GM12878 (cell line): ENCODE results near the gene IL17RB. TPM values are rescaled to one million over a fixed set of nuclear protein-coding genes. Genes with fewer than 3 reads are reported as not detected.

Source experiments
- ATAC-seq: fragments of 200-7000 bp; cut with Tn5 transposase; 3 replicates; pipeline ENCODE4 v1.9.1; 2020; ENCODE audit warnings: mild to moderate bottlenecking, moderate library complexity
- BruUV-seq: library from RNA; stranded (reverse); fragments of 400-500 nt; replicated peaks from 2 replicates; lab custom pipeline; 2021; lab: Mats Ljungman, UMichigan
- CTCF ChIA-PET: fragments of 300-600 bp; sonication (Branson Sonifier 250); formaldehyde crosslinking; extraction: SDS; loops from one replicate; lab custom pipeline; 2021; ENCODE audit warnings: inconsistent platforms; lab: Yijun Ruan, JAX
- POLR2A ChIA-PET: fragments of 350-600 bp; formaldehyde crosslinking; extraction: SDS; loops from one replicate; lab custom pipeline; 2021; ENCODE audit warnings: inconsistent platforms; lab: Charles Lee
- RAD21 ChIA-PET: fragments of 300-600 bp; sonication (Branson Sonifier 250); formaldehyde crosslinking; loops from one replicate; lab custom pipeline; 2023; ENCODE audit warnings: antibody characterized with exemption; ENCODE audit not compliant: unreplicated experiment; lab: Charles Lee
- SMC1A ChIA-PET: fragments of 300-600 bp; sonication (Branson Sonifier 250); formaldehyde crosslinking; loops from one replicate; lab custom pipeline; 2023; ENCODE audit not compliant: unreplicated experiment, uncharacterized antibody; lab: Charles Lee
- DNase-seq: peaks from one replicate; pipeline ENCODE4 v3.0.0-alpha.2; 2011; ENCODE audit warnings: low read depth, low spot score
- FAIRE-seq: peaks from 3 replicates; lab custom pipeline; 2011; peaks lifted over from hg19 to GRCh38; lab: Jason Lieb, UNC
- H2AFZ ChIP-seq: 2 replicates; pipeline ENCODE4 v1.6.0; 2011; ENCODE audit warnings: low read depth, low read length, control low read depth; ENCODE audit not compliant: control insufficient read depth
- H3K27ac ChIP-seq: 2 replicates; pipeline ENCODE4 v1.5.1; 2011; ENCODE audit warnings: control low read depth; ENCODE audit not compliant: control insufficient read depth, insufficient read depth
- H3K27me3 ChIP-seq, 2 experiments: replicated peaks in 1 of 2; 2 replicates each; pipeline versions ENCODE4 v1.6.0 to v1.6.1; 2011; ENCODE audit warnings: low read length in 1 of 2; ENCODE audit not compliant: control insufficient read depth in 2 of 2, insufficient read depth in 2 of 2
- H3K36me3 ChIP-seq, 2 experiments: 2 replicates each; pipeline ENCODE4 v1.5.1; 2011; ENCODE audit warnings: low read length in 1 of 2; ENCODE audit not compliant: control insufficient read depth in 2 of 2, insufficient read depth in 2 of 2
- H3K4me1 ChIP-seq: 2 replicates; pipeline ENCODE4 v1.6.1; 2011; ENCODE audit warnings: mild to moderate bottlenecking, low read length, moderate library complexity, mixed read lengths; ENCODE audit not compliant: control insufficient read depth, insufficient read depth
- H3K4me2 ChIP-seq: 2 replicates; pipeline ENCODE4 v1.6.0; 2011; ENCODE audit warnings: control low read depth; ENCODE audit not compliant: control insufficient read depth, insufficient read depth
- H3K4me3 ChIP-seq: fragments of 200-600 bp; sonication (generic); 2 replicates; pipeline ENCODE4 v1.5.1; 2016
- H3K79me2 ChIP-seq: 2 replicates; pipeline ENCODE4 v1.6.0; 2011; ENCODE audit warnings: low read length; ENCODE audit not compliant: control insufficient read depth, insufficient read depth
- H3K9ac ChIP-seq: 2 replicates; pipeline ENCODE4 v1.8.0; 2011; ENCODE audit warnings: low read length, control low read depth, mixed read lengths; ENCODE audit not compliant: control insufficient read depth, insufficient read depth
- H3K9me3 ChIP-seq: replicated peaks from 3 replicates; pipeline ENCODE4 v1.5.1; 2011; ENCODE audit warnings: mild to moderate bottlenecking, low read length; ENCODE audit not compliant: control insufficient read depth, insufficient read depth
- H4K20me1 ChIP-seq: 2 replicates; pipeline ENCODE4 v1.6.0; 2011; ENCODE audit not compliant: control insufficient read depth, insufficient read depth
- ATF7 ChIP-seq: fragments of 450-650 bp; IDR thresholded peaks from 2 replicates; pipeline ENCODE4 v1.6.1; 2016; ENCODE audit warnings: low read depth, mild to moderate bottlenecking
- KAT2A ChIP-seq: conservative IDR thresholded peaks from 2 replicates; pipeline ENCODE4 v1.6.1; 2011; ENCODE audit warnings: low read depth, low read length; ENCODE audit not compliant: control insufficient read depth
- NR2F1 ChIP-seq: fragments of 450-650 bp; conservative IDR thresholded peaks from 2 replicates; pipeline ENCODE4 v1.6.1; 2017; ENCODE audit warnings: mild to moderate bottlenecking
- PML ChIP-seq: IDR thresholded peaks from 2 replicates; pipeline ENCODE4 v1.6.1; 2012; ENCODE audit warnings: low read length, inconsistent platforms
- SMAD5 ChIP-seq: IDR thresholded peaks from 2 replicates; pipeline ENCODE4 v1.6.1; 2016; ENCODE audit warnings: antibody characterized with exemption, low read depth
- SREBF1 ChIP-seq: IDR thresholded peaks from 2 replicates; pipeline ENCODE4 v1.6.1; 2012; ENCODE audit warnings: mild to moderate bottlenecking, low read length
- WGBS: methylation state at CpG from one replicate; pipeline ENCODE4 v1.1.6; 2016; ENCODE audit warnings: low lambda C conversion rate; ENCODE audit not compliant: insufficient replicate concordance, insufficient coverage; ENCODE audit errors: missing lambda C conversion rate; 5-methylcytosine and 5-hydroxymethylcytosine counted together
- in situ Hi-C: fragments of 300-500 bp; cut with MboI; formaldehyde crosslinking; loops from 9 replicates; pipeline ENCODE4 v1.14.3; 2018; ENCODE audit warnings: mixed read lengths
- intact Hi-C: fragments of 100-400 bp; cut with micrococcal nuclease; formaldehyde crosslinking; loops from one replicate; pipeline ENCODE4 v1.14.2; 2022; ENCODE audit not compliant: unreplicated experiment
- polyA plus RNA-seq, 11 experiments: library from polyadenylated mRNA; depleted of rRNA in 4 of 11; unstranded in 6 of 11; stranded (reverse) in 5 of 11; fragments of >200 nt; fragmentation: Nextera tagmentation in 4 of 11; fragmentation: Illumina TruSeq in 1 of 11; extraction: Ambion mirVana in 4 of 11; extraction: Trizol in 1 of 11; gene quantifications; 1 replicate in 1 of 11; 2 replicates in 10 of 11; pipeline versions ENCODE4 v1.2.1 to v1.2.3, GENCODE V29; 2011 to 2016; ENCODE audit warnings: inconsistent platforms in 2 of 11, missing spikeins in 2 of 11, low read depth in 1 of 11
- total RNA-seq, 4 experiments: library from RNA; depleted of rRNA in 3 of 4; stranded (reverse); fragments of >200 nt in 3 of 4; fragmentation: Illumina TruSeq in 1 of 4; extraction: Trizol in 1 of 4; gene quantifications; 2 replicates each; pipeline versions ENCODE4 v1.2.1 to v1.2.3, GENCODE V29; 2013 to 2021
- TF ChIP-seq, protein P1 (sequence below): IDR thresholded peaks from 2 replicates; pipeline ENCODE4 v1.6.1; 2012; ENCODE audit warnings: low read depth, low read length, improper control_type of control experiment
- TF ChIP-seq, protein P2 (sequence below): fragments of 450-650 bp; formaldehyde crosslinking; IDR thresholded peaks from 2 replicates; pipeline ENCODE4 v1.4.0; 2020; ENCODE audit warnings: mild to moderate bottlenecking, moderate library complexity
- TF ChIP-seq, protein P3 (sequence below): IDR thresholded peaks from 2 replicates; pipeline ENCODE4 v1.6.1; 2011; ENCODE audit warnings: low read depth, low read length, improper control_type of control experiment, borderline replicate concordance
- TF ChIP-seq, protein P4 (sequence below): IDR thresholded peaks from 2 replicates; pipeline ENCODE4 v1.6.1; 2011; ENCODE audit warnings: low read depth, mild to moderate bottlenecking, low read length, moderate library complexity, borderline replicate concordance; ENCODE audit errors: extremely low read depth
- TF ChIP-seq, protein P5 (sequence below): fragments of 450-650 bp; IDR thresholded peaks from 2 replicates; pipeline ENCODE4 v1.6.1; 2017; ENCODE audit warnings: mild to moderate bottlenecking
- TF ChIP-seq, protein P6 (sequence below): IDR thresholded peaks from 2 replicates; pipeline ENCODE4 v1.6.1; 2011; ENCODE audit warnings: borderline replicate concordance, low read depth, mild to moderate bottlenecking, moderate library complexity, mixed read lengths, low read length; ENCODE audit not compliant: insufficient read depth; ENCODE audit errors: extremely low read length
- TF ChIP-seq, protein P7 (sequence below): fragments of 450-650 bp; IDR thresholded peaks from 2 replicates; pipeline ENCODE4 v1.6.1; 2017; ENCODE audit warnings: antibody characterized with exemption, mild to moderate bottlenecking, moderate library complexity

IL17RB gene
- total and polyA plus RNA-seq, 10 of the 15 experiments (the other 5 are each of a cell fraction or from before 2014, with no cell fraction given): 1.9 to 17.2 (median 2.9) TPM

DNA sequence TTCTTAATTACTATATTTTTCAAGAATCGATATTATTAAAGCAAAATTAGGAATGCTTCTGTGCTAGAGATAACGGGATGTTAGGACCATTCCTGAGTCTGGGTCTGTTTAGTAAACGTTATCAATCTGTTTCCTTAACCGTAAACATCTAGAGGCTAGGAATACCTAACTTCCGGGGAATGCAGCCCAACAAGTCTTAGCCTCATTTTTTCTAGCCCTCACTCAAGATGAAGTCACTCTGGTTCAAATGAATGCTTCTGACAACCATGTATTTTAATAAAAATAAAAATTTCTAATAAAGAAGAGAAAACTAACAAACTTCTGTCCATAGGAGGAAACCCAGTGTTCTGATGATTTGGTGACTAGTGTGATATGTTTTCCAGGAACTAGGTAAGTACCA lies 56.3 kb downstream of the IL17RB start:
- Histone ChIP-seq H3K9ac (no peak overlapping the region), H4K20me1 (no peaks in the 10 kb centered on the region), H3K4me3 (no peak overlapping the region), H3K9me3 (no peaks in the 10 kb centered on the region; the same call in 2 of the 3 replicates), H3K4me2 (no peak overlapping the region), H3K27ac (no peak overlapping the region), H2AFZ (no peak overlapping the region), H3K79me2 (no peaks in the 10 kb centered on the region), H3K4me1 (no peaks in the 10 kb centered on the region), H3K27me3 (no peaks in the 10 kb centered on the region), H3K36me3 (no peaks in the 10 kb centered on the region)
- POLR2A ChIA-PET: no interaction called here
- SMC1A ChIA-PET: no interaction called here
- WGBS: 35% methylated on average over 5 of the region's 5 CpGs
- DNase-seq (no peak), FAIRE-seq (no peak), ATAC-seq (no peak)
- no TSS peak for BruUV-seq
- RAD21 ChIA-PET: no interaction called here
- intact Hi-C loops (no loop called here), in situ Hi-C loops (no loop called here)
- CTCF ChIA-PET: interaction anchor here (0.7 kb wide), 1 partner anchor 471 kb away, joined by 3 read pairs; no protein-coding TSS in a partner anchor
- TF ChIP-seq, protein P1, sequence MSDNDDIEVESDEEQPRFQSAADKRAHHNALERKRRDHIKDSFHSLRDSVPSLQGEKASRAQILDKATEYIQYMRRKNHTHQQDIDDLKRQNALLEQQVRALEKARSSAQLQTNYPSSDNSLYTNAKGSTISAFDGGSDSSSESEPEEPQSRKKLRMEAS: no peak
- TF ChIP-seq, protein P2, sequence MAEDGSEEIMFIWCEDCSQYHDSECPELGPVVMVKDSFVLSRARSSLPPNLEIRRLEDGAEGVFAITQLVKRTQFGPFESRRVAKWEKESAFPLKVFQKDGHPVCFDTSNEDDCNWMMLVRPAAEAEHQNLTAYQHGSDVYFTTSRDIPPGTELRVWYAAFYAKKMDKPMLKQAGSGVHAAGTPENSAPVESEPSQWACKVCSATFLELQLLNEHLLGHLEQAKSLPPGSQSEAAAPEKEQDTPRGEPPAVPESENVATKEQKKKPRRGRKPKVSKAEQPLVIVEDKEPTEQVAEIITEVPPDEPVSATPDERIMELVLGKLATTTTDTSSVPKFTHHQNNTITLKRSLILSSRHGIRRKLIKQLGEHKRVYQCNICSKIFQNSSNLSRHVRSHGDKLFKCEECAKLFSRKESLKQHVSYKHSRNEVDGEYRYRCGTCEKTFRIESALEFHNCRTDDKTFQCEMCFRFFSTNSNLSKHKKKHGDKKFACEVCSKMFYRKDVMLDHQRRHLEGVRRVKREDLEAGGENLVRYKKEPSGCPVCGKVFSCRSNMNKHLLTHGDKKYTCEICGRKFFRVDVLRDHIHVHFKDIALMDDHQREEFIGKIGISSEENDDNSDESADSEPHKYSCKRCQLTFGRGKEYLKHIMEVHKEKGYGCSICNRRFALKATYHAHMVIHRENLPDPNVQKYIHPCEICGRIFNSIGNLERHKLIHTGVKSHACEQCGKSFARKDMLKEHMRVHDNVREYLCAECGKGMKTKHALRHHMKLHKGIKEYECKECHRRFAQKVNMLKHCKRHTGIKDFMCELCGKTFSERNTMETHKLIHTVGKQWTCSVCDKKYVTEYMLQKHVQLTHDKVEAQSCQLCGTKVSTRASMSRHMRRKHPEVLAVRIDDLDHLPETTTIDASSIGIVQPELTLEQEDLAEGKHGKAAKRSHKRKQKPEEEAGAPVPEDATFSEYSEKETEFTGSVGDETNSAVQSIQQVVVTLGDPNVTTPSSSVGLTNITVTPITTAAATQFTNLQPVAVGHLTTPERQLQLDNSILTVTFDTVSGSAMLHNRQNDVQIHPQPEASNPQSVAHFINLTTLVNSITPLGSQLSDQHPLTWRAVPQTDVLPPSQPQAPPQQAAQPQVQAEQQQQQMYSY (CRISPR knock-in tag): no peak
- TF ChIP-seq NR2F1 (no peak), SMAD5 (no peak), KAT2A (no peak), ATF7 (no peak), PML (no peak), SREBF1 (no peak)
- TF ChIP-seq, protein P3, sequence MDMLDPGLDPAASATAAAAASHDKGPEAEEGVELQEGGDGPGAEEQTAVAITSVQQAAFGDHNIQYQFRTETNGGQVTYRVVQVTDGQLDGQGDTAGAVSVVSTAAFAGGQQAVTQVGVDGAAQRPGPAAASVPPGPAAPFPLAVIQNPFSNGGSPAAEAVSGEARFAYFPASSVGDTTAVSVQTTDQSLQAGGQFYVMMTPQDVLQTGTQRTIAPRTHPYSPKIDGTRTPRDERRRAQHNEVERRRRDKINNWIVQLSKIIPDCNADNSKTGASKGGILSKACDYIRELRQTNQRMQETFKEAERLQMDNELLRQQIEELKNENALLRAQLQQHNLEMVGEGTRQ: no peak
- TF ChIP-seq, protein P4, sequence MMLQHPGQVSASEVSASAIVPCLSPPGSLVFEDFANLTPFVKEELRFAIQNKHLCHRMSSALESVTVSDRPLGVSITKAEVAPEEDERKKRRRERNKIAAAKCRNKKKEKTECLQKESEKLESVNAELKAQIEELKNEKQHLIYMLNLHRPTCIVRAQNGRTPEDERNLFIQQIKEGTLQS: no peak
- TF ChIP-seq, protein P5, sequence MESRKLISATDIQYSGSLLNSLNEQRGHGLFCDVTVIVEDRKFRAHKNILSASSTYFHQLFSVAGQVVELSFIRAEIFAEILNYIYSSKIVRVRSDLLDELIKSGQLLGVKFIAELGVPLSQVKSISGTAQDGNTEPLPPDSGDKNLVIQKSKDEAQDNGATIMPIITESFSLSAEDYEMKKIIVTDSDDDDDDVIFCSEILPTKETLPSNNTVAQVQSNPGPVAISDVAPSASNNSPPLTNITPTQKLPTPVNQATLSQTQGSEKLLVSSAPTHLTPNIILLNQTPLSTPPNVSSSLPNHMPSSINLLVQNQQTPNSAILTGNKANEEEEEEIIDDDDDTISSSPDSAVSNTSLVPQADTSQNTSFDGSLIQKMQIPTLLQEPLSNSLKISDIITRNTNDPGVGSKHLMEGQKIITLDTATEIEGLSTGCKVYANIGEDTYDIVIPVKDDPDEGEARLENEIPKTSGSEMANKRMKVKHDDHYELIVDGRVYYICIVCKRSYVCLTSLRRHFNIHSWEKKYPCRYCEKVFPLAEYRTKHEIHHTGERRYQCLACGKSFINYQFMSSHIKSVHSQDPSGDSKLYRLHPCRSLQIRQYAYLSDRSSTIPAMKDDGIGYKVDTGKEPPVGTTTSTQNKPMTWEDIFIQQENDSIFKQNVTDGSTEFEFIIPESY: no peak
- TF ChIP-seq, protein P6, sequence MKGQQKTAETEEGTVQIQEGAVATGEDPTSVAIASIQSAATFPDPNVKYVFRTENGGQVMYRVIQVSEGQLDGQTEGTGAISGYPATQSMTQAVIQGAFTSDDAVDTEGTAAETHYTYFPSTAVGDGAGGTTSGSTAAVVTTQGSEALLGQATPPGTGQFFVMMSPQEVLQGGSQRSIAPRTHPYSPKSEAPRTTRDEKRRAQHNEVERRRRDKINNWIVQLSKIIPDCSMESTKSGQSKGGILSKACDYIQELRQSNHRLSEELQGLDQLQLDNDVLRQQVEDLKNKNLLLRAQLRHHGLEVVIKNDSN: no peak
- TF ChIP-seq, protein P7, sequence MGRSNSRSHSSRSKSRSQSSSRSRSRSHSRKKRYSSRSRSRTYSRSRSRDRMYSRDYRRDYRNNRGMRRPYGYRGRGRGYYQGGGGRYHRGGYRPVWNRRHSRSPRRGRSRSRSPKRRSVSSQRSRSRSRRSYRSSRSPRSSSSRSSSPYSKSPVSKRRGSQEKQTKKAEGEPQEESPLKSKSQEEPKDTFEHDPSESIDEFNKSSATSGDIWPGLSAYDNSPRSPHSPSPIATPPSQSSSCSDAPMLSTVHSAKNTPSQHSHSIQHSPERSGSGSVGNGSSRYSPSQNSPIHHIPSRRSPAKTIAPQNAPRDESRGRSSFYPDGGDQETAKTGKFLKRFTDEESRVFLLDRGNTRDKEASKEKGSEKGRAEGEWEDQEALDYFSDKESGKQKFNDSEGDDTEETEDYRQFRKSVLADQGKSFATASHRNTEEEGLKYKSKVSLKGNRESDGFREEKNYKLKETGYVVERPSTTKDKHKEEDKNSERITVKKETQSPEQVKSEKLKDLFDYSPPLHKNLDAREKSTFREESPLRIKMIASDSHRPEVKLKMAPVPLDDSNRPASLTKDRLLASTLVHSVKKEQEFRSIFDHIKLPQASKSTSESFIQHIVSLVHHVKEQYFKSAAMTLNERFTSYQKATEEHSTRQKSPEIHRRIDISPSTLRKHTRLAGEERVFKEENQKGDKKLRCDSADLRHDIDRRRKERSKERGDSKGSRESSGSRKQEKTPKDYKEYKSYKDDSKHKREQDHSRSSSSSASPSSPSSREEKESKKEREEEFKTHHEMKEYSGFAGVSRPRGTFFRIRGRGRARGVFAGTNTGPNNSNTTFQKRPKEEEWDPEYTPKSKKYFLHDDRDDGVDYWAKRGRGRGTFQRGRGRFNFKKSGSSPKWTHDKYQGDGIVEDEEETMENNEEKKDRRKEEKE: no peak
